HL-60 (cell line): ENCODE measurements around the gene MYL7.
"Not testable (repeated sequence)": the region's sequence is repeated elsewhere in the genome, so short reads cannot be mapped to it uniquely, and the experiment has no call there.

Source experiments
- DNase-seq, 2 experiments: peaks; one replicate each; pipeline ENCODE4 v3.0.0-alpha.2; 2010 to 2020; ENCODE audit warnings: low read depth in 1 of 2, low spot score in 1 of 2
- H3K27ac ChIP-seq: fragments of 250-450 bp; sonication (Bioruptor Pico); replicated peaks from 2 replicates; pipeline ENCODE4 v1.5.1; 2020; ENCODE audit warnings: mild to moderate bottlenecking, moderate library complexity
- H3K27me3 ChIP-seq: fragments of 250-450 bp; sonication (Bioruptor Pico); 2 replicates; pipeline ENCODE4 v1.5.1; 2021; ENCODE audit warnings: mild to moderate bottlenecking, moderate library complexity; ENCODE audit not compliant: insufficient read depth, poor library complexity, severe bottlenecking
- H3K4me3 ChIP-seq: replicated peaks from 2 replicates; pipeline ENCODE4 v1.5.1; 2011; ENCODE audit warnings: mild to moderate bottlenecking, control low read depth, low read length; ENCODE audit not compliant: insufficient read depth
- GABPA ChIP-seq: IDR thresholded peaks from 2 replicates; pipeline ENCODE4 v1.6.1; 2012; ENCODE audit warnings: low read depth
- POLR2AphosphoS5 ChIP-seq: IDR thresholded peaks from 2 replicates; pipeline ENCODE4 v1.6.1; 2012; ENCODE audit warnings: low read depth
- SPI1 ChIP-seq: IDR thresholded peaks from 2 replicates; pipeline ENCODE4 v1.6.1; 2012; ENCODE audit warnings: low read depth, mild to moderate bottlenecking, borderline replicate concordance
- TF ChIP-seq, protein P1 (sequence below): IDR thresholded peaks from 2 replicates; pipeline ENCODE4 v1.6.1; 2012; ENCODE audit warnings: low read depth; ENCODE audit not compliant: insufficient replicate concordance
- TF ChIP-seq, protein P2 (sequence below): IDR thresholded peaks from one replicate; pipeline ENCODE4 v1.5.1; 2011; ENCODE audit warnings: low read length, control low read depth, inconsistent platforms; ENCODE audit not compliant: insufficient read depth

The MYL7 gene

GRCh38 chr7:44172352-44172751 lies 31.2 kb upstream of the MYL7 start:
- no peak for DNase-seq
- no peaks in the 10 kb centered on the region for H3K27me3 ChIP-seq
- TF ChIP-seq, protein P1, sequence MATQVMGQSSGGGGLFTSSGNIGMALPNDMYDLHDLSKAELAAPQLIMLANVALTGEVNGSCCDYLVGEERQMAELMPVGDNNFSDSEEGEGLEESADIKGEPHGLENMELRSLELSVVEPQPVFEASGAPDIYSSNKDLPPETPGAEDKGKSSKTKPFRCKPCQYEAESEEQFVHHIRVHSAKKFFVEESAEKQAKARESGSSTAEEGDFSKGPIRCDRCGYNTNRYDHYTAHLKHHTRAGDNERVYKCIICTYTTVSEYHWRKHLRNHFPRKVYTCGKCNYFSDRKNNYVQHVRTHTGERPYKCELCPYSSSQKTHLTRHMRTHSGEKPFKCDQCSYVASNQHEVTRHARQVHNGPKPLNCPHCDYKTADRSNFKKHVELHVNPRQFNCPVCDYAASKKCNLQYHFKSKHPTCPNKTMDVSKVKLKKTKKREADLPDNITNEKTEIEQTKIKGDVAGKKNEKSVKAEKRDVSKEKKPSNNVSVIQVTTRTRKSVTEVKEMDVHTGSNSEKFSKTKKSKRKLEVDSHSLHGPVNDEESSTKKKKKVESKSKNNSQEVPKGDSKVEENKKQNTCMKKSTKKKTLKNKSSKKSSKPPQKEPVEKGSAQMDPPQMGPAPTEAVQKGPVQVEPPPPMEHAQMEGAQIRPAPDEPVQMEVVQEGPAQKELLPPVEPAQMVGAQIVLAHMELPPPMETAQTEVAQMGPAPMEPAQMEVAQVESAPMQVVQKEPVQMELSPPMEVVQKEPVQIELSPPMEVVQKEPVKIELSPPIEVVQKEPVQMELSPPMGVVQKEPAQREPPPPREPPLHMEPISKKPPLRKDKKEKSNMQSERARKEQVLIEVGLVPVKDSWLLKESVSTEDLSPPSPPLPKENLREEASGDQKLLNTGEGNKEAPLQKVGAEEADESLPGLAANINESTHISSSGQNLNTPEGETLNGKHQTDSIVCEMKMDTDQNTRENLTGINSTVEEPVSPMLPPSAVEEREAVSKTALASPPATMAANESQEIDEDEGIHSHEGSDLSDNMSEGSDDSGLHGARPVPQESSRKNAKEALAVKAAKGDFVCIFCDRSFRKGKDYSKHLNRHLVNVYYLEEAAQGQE, result no peak
- TF ChIP-seq SPI1 (no peak), GABPA (no peak), POLR2AphosphoS5 (no peak)
- TF ChIP-seq, protein P2, sequence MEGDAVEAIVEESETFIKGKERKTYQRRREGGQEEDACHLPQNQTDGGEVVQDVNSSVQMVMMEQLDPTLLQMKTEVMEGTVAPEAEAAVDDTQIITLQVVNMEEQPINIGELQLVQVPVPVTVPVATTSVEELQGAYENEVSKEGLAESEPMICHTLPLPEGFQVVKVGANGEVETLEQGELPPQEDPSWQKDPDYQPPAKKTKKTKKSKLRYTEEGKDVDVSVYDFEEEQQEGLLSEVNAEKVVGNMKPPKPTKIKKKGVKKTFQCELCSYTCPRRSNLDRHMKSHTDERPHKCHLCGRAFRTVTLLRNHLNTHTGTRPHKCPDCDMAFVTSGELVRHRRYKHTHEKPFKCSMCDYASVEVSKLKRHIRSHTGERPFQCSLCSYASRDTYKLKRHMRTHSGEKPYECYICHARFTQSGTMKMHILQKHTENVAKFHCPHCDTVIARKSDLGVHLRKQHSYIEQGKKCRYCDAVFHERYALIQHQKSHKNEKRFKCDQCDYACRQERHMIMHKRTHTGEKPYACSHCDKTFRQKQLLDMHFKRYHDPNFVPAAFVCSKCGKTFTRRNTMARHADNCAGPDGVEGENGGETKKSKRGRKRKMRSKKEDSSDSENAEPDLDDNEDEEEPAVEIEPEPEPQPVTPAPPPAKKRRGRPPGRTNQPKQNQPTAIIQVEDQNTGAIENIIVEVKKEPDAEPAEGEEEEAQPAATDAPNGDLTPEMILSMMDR, result no peak
- H3K4me3 ChIP-seq, result no peak overlapping the region
- no peak overlapping the region for H3K27ac ChIP-seq

DNA sequence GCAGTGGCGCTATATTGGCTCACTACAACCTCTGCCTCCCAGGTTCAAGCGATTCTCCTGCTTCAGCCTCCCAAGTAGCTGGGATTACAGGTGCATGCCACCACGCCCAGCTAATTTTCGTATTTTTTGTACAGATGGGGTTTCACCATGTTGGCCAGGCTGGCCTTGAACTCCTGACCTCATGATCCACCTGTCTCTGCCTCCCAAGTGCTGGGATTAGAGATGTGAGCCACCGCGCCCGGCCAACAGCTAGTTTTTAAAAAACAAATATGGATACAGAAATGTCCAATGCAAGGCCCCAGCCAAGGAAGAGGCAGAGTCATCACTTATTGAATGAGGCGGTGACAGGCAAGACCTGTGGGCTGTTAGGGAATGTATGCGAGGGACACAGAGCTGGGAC lies 30.8 kb upstream of the MYL7 start:
- H3K4me3 ChIP-seq, DNase-seq, H3K27me3 ChIP-seq, H3K27ac ChIP-seq: not testable (repeated sequence)

- peak in 1 of 2 experiments; percentile 22 for DNase-seq
- TF ChIP-seq POLR2AphosphoS5 (no peak), SPI1 (peak; percentile 12; the same call in 1 of the 2 replicates)
- no peak overlapping the region for H3K4me3 ChIP-seq
Observed at GRCh38 chr7:44167920-44168319, 26.8 kb upstream of the MYL7 start.

GRCh38 chr7:44163591-44163990 lies 22.5 kb upstream of the MYL7 start:
- no peak overlapping the region for H3K27ac ChIP-seq
- TF ChIP-seq, protein P1, result no peak
- no peak for TF ChIP-seq SPI1
- TF ChIP-seq POLR2AphosphoS5, result no peak
- no peak for TF ChIP-seq GABPA
- TF ChIP-seq, protein P2, result no peak
- H3K4me3 ChIP-seq, result no peak overlapping the region
- DNase-seq, result no peak
- H3K27me3 ChIP-seq, result no peaks in the 10 kb centered on the region

More at GRCh38 chr7:44167920-44168319, 26.8 kb upstream of the MYL7 start:
- H3K27me3 ChIP-seq, result no peaks in the 10 kb centered on the region
- no peak overlapping the region for H3K27ac ChIP-seq

- no peak overlapping the region for H3K4me3 ChIP-seq
- H3K27ac ChIP-seq, result no peak overlapping the region
- no peak for DNase-seq
- TF ChIP-seq, protein P2, result no peak
- TF ChIP-seq SPI1, result no peak
- TF ChIP-seq, protein P1, result no peak
- no peak for TF ChIP-seq POLR2AphosphoS5
- TF ChIP-seq GABPA, result no peak
- H3K27me3 ChIP-seq, result no peaks in the 10 kb centered on the region
Observed at GRCh38 chr7:44162785-44163395, 21.8 kb upstream of the MYL7 start.
